ENCODE measurements around the gene OGFR.

- TF ChIP-seq POLR2A (IDR thresholded peaks at IDR 0.05) (no peak), CTCF (IDR thresholded peaks at IDR 0.05) (no peak)
Observed at GRCh38 chr20:62859721-62860120, 55.1 kb downstream of the OGFR start.

Measured in Peyer's patch (tissue), 4 donors.